GM12892 (cell line): ENCODE measurements around the gene CDK5RAP2.
"Not testable (repeated sequence)": the region's sequence is repeated elsewhere in the genome, so short reads cannot be mapped to it uniquely, and the experiment has no call there.

Source experiments
- POLR2A ChIP-seq: IDR thresholded peaks from 2 replicates; pipeline ENCODE4 v1.6.1; 2011; ENCODE audit warnings: low read depth, low read length, control low read depth
- POLR2AphosphoS5 ChIP-seq: IDR thresholded peaks from 2 replicates; pipeline ENCODE4 v1.6.1; 2011; ENCODE audit warnings: low read depth, low read length, control low read depth

DNA sequence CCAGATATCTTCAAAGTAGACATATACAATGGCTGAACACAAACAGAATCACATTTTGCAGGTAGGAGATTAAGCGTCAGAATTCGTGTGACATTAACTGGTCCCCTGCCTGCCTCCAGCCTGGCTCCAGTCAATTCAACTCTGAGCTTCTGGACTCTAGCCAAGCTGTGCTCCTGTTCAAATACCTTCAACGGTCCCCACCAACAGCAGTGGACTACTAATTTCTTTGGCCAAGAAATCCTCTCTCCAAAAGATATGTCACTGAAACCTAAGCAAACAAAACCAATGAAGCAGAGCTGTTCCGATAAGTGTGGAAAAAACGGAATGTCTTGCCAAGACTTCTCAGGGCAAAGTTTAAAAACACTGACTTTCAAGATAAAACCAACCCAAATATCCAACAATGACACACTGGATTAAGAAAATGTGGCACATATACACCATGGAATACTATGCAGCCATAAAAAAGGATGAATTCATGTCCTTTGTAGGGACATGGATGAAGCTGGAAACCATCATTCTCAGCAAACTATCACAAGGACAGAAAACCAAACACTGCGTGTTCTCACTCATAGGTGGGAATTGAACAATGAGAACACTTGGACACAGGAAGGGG is 49.6 kb downstream of the CDK5RAP2 start:
- TF ChIP-seq POLR2AphosphoS5, POLR2A: not testable (repeated sequence)
